NOMO-1 treated with dmso at 0.1 percent for 144 hours (cell line): ENCODE results near the gene FYN.

Experiments
- DNase-seq: peaks from one replicate; lab custom pipeline; 2025; ENCODE audit not compliant: unreplicated experiment; lab: John Stamatoyannopoulos, UW

The FYN gene

GRCh38 chr6:111809766-111810165 is 63.5 kb downstream of the FYN start:
- DNase-seq: no peak

GRCh38 chr6:111809264-111809663 is 64.0 kb downstream of the FYN start:
- DNase-seq: no peak

GRCh38 chr6:111808493-111808892 is 64.8 kb downstream of the FYN start:
- no peak for DNase-seq

GRCh38 chr6:111806561-111807497 is 66.4 kb downstream of the FYN start:
- no peak for DNase-seq

- DNase-seq: no peak
Observed at GRCh38 chr6:111806165-111806547, 67.1 kb downstream of the FYN start.

GRCh38 chr6:111805511-111806164 is 67.6 kb downstream of the FYN start:
- DNase-seq: no peak

GRCh38 chr6:111804627-111805235 is 68.5 kb downstream of the FYN start:
- DNase-seq: no peak

GRCh38 chr6:111803804-111804203 is 69.4 kb downstream of the FYN start:
- no peak for DNase-seq

GRCh38 chr6:111803371-111803770 is 69.9 kb downstream of the FYN start:
- DNase-seq: no peak

- DNase-seq: no peak
Observed at GRCh38 chr6:111802720-111803330, 70.4 kb downstream of the FYN start.

- no peak for DNase-seq
Observed at GRCh38 chr6:111802015-111802414, 71.2 kb downstream of the FYN start.

- DNase-seq: no peak
Observed at GRCh38 chr6:111800821-111801220, 72.4 kb downstream of the FYN start.

GRCh38 chr6:111800259-111800765 is 72.9 kb downstream of the FYN start:
- no peak for DNase-seq

- DNase-seq: no peak
Observed at GRCh38 chr6:111799576-111800258, 73.5 kb downstream of the FYN start.

- no peak for DNase-seq
Observed at GRCh38 chr6:111798281-111798725, 74.9 kb downstream of the FYN start.

GRCh38 chr6:111796310-111796918 is 76.8 kb downstream of the FYN start:
- no peak for DNase-seq

GRCh38 chr6:111795558-111795957 is 77.7 kb downstream of the FYN start:
- no peak for DNase-seq

GRCh38 chr6:111794727-111795452 is 78.4 kb downstream of the FYN start:
- DNase-seq: no peak

- DNase-seq: no peak
Observed at GRCh38 chr6:111794300-111794699, 79.0 kb downstream of the FYN start.

GRCh38 chr6:111793711-111794111 is 79.5 kb downstream of the FYN start:
- no peak for DNase-seq
